Peyer's patch (tissue), 4 donors: Measurements from ENCODE around the gene ZBTB33.

Experiments
- POLR2A ChIP-seq, 2 donors: fragments of 450-650 bp; IDR thresholded peaks; one replicate each; pipeline ENCODE4 v1.5.1; 2017; ENCODE audit warnings: antibody characterized with exemption in 2 of 2, mild to moderate bottlenecking in 2 of 2, moderate library complexity in 2 of 2
- TF ChIP-seq, protein P1 (sequence below), 6 experiments: fragments of 450-650 bp in 4 of 6; fragments of 200-600 bp in 2 of 6; sonication (generic) in 1 of 6; IDR thresholded peaks; one replicate each; pipeline ENCODE4 v1.5.1; 2017 to 2019; ENCODE audit warnings: antibody characterized with exemption in 6 of 6, mild to moderate bottlenecking in 3 of 6, moderate library complexity in 1 of 6

DNA sequence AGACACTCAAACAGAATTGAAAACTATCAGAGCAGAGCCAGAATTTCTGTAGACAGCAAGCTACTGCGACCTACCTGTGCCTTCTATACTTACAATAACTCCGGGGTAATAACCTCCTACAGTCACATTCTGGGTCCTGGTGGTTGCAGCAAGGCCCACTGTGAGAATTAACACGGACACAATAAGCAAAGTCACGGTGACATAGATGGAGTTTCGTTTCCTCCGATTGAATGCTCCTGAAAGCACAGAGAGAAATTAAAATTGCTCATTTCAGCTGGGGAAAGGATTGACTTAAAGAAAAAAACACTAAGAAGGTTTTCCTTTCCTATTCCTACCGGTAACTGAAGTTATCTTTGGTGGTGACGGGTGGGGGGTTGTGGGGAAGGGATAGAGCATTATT is 53.6 kb downstream of the ZBTB33 start:
- TF ChIP-seq, protein P1, sequence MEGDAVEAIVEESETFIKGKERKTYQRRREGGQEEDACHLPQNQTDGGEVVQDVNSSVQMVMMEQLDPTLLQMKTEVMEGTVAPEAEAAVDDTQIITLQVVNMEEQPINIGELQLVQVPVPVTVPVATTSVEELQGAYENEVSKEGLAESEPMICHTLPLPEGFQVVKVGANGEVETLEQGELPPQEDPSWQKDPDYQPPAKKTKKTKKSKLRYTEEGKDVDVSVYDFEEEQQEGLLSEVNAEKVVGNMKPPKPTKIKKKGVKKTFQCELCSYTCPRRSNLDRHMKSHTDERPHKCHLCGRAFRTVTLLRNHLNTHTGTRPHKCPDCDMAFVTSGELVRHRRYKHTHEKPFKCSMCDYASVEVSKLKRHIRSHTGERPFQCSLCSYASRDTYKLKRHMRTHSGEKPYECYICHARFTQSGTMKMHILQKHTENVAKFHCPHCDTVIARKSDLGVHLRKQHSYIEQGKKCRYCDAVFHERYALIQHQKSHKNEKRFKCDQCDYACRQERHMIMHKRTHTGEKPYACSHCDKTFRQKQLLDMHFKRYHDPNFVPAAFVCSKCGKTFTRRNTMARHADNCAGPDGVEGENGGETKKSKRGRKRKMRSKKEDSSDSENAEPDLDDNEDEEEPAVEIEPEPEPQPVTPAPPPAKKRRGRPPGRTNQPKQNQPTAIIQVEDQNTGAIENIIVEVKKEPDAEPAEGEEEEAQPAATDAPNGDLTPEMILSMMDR (IDR thresholded peaks at IDR 0.05): no peak
- no peak for TF ChIP-seq POLR2A (IDR thresholded peaks at IDR 0.05)
